GM03348 (cell line): ENCODE results near the gene HIPK2.

Experiments used
- DNase-seq: peaks from one replicate; pipeline ENCODE4 v3.0.0; 2012; ENCODE audit warnings: low spot score

HIPK2 gene

GRCh38 chr7:139714163-139714901 lies 63.5 kb downstream of the HIPK2 start:
- DNase-seq: no peak

GRCh38 chr7:139713526-139714162 lies 64.2 kb downstream of the HIPK2 start:
- DNase-seq: no peak

GRCh38 chr7:139713061-139713460 lies 64.7 kb downstream of the HIPK2 start:
- DNase-seq: no peak

GRCh38 chr7:139711991-139712743 lies 65.6 kb downstream of the HIPK2 start:
- no peak for DNase-seq

GRCh38 chr7:139710036-139710435 lies 67.8 kb downstream of the HIPK2 start:
- DNase-seq: no peak

GRCh38 chr7:139709485-139709884 lies 68.3 kb downstream of the HIPK2 start:
- DNase-seq: peak; percentile 89

- no peak for DNase-seq
Measured at GRCh38 chr7:139708541-139708940, 69.3 kb downstream of the HIPK2 start.

- DNase-seq: no peak
Measured at GRCh38 chr7:139706837-139707236, 71.0 kb downstream of the HIPK2 start.

GRCh38 chr7:139704308-139704879 lies 73.4 kb downstream of the HIPK2 start:
- DNase-seq: no peak

- DNase-seq: no peak
Measured at GRCh38 chr7:139703487-139704307, 74.1 kb downstream of the HIPK2 start.

GRCh38 chr7:139702811-139703486 lies 74.8 kb downstream of the HIPK2 start:
- no peak for DNase-seq

- no peak for DNase-seq
Measured at GRCh38 chr7:139702313-139702731, 75.5 kb downstream of the HIPK2 start.

GRCh38 chr7:139701908-139702307 lies 75.9 kb downstream of the HIPK2 start:
- no peak for DNase-seq

- DNase-seq: no peak
Measured at GRCh38 chr7:139700505-139701235, 77.1 kb downstream of the HIPK2 start.

- DNase-seq: no peak
Measured at GRCh38 chr7:139699640-139700504, 77.9 kb downstream of the HIPK2 start.

GRCh38 chr7:139698844-139699243 lies 79.0 kb downstream of the HIPK2 start:
- no peak for DNase-seq

- DNase-seq: no peak
Measured at GRCh38 chr7:139698278-139698677, 79.5 kb downstream of the HIPK2 start.

GRCh38 chr7:139697056-139697455 lies 80.7 kb downstream of the HIPK2 start:
- DNase-seq: no peak

- DNase-seq: no peak
Measured at GRCh38 chr7:139696552-139696951, 81.2 kb downstream of the HIPK2 start.
